Panc1 (cell line): ENCODE results near the gene METTL9.
"Not testable (repeated sequence)": the region's sequence is repeated elsewhere in the genome, so short reads cannot be mapped to it uniquely, and the experiment has no call there.

Experiments used
- CTCF ChIP-seq: fragments of 450-650 bp; IDR thresholded peaks from 2 replicates; pipeline ENCODE4 v1.5.1; 2017; ENCODE audit warnings: mild to moderate bottlenecking
- POLR2AphosphoS5 ChIP-seq: IDR thresholded peaks from 2 replicates; pipeline ENCODE4 v1.6.1; 2012; ENCODE audit warnings: mild to moderate bottlenecking, low read depth, low read length, moderate library complexity
- SIN3A ChIP-seq: IDR thresholded peaks from 2 replicates; pipeline ENCODE4 v1.6.1; 2012; ENCODE audit warnings: low read depth, mild to moderate bottlenecking, low read length, moderate library complexity, borderline replicate concordance; ENCODE audit not compliant: insufficient read depth

GRCh38 chr16:21551600-21551999 lies 47.8 kb upstream of the METTL9 start:
- not testable (repeated sequence) for TF ChIP-seq CTCF, POLR2AphosphoS5, SIN3A
